NCI-H1092 treated with DMSO at 0.1 percent for 48 hours (cell line): ENCODE results near the gene DENND2D.

Experiments used
- DNase-seq: peaks from one replicate; lab custom pipeline; 2025; lab: John Stamatoyannopoulos, UW

The DENND2D gene

GRCh38 chr1:111175349-111175748 is 25.1 kb downstream of the DENND2D start:
- no peak for DNase-seq

GRCh38 chr1:111174070-111174469 is 26.4 kb downstream of the DENND2D start:
- no peak for DNase-seq

- no peak for DNase-seq
Observed at GRCh38 chr1:111172463-111172862, 28.0 kb downstream of the DENND2D start.

- DNase-seq = no peak
Observed at GRCh38 chr1:111164151-111164550, 36.3 kb downstream of the DENND2D start.

GRCh38 chr1:111163363-111163762 is 37.1 kb downstream of the DENND2D start:
- no peak for DNase-seq

DNA sequence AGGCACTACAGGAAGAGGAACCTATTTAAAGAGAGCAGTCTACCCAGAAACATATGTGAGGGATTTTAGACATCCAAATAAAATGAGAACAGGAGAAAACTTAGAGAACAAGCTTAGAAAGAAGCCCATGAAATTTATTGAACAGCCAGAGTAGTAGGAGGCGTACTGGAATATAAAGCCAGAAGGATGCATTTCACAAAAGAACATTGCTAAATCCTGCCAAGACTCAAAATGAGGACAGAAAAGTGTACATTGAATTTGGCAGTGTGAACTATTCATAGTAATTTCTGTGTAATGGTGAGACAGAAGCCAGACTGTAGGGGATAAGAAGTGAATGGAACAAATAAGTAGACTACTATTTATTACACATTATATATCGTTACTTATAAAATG is 38.0 kb downstream of the DENND2D start:
- DNase-seq = no peak

DNA sequence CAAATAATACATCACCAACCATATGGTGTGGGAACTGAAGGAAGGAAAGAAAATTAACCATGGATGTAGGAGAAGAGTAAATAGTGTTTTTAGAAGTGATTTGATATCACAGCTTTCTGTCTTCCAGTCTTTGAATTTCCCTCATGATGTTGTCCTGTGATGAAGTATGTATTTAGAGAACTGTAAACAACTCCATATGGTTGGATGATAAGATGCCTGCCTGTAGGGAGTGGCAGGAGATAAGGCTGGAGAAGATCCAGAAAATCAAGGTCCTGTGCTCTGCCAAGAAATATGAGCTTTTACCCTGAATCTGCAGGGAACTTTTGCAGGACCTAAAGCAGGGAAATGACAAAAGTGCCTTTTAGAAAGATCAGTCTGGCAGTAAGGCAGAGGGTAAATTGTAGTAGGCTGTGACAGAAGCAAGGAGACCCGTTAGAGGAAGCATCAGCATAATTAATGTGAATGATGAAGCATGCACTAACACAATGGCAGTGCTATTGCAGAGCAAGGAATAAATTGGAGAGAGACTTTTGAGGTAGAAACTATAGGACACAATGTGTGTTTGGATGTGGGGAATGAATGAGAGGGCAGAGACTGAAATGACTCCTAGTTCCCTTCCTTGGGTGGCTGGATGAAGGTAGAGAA is 38.5 kb downstream of the DENND2D start:
- peak; percentile 19 for DNase-seq

DNA sequence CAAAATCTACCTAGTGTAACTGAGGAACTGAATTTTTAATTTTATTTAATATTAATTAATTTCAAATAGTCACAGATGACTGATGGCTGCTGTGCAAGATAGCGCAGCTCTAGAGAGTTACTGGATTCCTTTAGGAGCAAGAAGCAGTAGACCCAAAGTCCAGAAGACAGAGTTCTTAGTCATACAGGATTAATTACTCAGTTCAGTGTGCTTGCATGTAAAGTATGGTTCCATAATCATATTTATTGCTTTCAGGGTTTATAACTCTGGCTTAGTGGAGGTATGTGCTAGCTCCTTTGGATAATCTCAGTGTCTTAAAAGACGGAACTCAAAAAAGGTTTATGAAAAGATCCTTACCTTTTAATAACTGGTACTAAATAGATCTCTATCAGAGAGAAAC is 43.0 kb downstream of the DENND2D start:
- DNase-seq = no peak

DNA sequence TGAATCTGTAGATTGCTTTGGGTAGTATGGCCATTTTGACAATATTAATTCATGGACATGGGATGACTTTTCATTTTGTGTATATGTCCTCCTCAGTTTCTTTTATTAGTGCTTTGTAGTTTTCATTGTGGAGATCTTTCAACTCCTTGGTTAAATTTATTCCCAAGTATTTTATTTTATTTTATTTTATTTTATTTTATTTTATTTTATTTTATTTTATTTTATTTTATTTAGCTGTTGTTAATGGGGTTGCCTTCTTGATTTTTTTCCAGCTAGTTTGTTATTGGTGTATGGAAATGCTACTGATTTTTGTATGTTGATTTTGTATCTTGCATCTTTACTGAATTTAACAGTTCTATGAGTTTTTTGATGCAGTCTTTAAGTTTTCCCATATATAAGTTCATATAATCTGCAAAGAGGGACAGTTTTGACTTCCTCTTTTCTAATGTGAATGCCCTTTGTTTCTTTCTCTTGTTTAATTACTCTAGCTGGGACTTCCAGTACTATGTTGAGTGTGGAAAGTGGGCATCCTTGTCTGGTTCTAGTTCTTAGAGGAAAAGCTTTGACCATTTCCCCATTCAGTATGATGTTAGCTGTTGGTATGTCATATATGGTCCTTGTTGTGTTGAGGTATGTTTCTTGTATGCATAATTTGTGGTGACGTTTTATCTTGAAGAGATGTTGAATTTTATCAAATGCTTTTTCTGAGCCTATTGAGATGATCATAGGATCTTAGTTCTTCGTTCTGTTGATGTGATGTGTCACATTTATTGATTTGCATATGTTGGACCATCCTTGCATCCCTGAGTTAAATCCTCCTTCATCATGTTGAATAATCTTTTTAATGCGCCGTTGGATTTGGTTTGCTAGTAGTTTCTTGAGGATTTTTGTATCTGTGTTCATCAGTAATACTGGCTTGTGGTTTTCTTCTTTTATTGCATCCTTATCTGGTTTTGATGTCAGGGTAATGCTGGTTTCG is 46.1 kb downstream of the DENND2D start:
- no peak for DNase-seq

DNA sequence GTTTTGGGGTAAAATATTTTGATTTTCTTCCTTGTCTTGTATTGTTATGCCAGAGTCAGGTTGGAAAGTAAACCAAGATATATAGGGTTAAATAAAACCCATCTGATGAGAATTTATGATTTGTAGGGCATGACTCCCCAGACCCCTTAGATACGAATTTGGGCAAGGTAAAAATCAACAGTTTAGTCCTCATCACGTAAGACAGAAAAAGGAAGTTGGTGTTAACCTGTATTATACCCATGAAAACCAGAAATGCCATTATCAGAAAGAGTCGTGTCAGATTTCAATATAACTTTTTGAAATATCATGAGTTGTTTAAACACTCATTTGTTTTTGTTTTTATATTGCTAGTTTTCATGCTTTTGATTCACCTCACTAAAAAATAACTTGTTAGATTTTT is 48.6 kb downstream of the DENND2D start:
- DNase-seq = no peak

GRCh38 chr1:111148376-111148881 is 52.0 kb downstream of the DENND2D start:
- DNase-seq = no peak

- no peak for DNase-seq
Observed at GRCh38 chr1:111147948-111148347, 52.5 kb downstream of the DENND2D start.

- DNase-seq = no peak
Observed at GRCh38 chr1:111145963-111146768, 54.3 kb downstream of the DENND2D start.

DNA sequence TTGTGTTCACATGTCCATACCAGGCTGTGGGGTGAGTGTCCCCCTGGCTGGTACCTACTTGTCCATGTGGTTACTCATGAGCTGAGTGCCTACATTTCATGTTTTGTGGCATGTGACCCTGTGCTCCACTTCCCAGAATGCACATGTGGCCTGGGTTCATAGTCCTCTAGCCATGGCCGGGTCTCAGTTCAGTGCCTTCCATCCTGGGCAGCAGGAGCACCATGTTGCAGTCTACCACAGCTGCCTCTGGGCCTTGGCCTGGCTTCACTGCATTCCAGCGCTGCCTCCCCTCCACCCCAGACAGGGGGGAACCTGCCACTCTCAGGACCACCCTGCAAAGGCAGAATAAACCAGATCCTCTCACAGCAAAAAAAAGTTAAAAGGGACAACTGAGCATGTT is 54.9 kb downstream of the DENND2D start:
- DNase-seq = no peak

DNA sequence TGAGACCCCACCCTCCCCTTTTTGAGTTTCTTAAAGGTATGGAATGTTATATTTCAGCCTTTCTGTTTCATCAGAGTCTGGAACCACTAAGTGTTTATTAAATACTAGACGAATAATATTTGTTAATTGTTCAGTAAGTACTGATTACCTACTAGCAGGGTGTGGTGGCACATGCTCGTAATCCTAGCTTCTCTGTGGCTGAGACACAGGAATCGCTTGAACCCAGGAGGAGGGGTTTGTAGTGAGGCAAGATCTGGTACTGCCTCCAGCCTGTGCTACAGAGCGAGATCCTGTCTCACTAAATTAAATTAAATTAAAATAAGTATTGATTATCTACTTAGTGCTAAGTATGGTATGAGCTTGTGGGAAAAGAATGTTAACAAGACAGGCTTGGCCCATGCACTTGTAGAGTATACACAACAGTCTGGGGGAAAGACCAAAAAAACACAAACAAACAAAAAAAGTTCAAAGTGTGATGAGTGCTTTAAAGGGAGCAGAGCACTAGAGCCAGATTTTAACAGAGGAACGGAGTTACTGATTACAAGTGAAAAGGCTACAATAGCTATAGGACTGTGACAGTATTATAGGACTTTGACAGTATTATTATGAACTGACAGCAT is 58.0 kb downstream of the DENND2D start:
- no peak for DNase-seq

DNA sequence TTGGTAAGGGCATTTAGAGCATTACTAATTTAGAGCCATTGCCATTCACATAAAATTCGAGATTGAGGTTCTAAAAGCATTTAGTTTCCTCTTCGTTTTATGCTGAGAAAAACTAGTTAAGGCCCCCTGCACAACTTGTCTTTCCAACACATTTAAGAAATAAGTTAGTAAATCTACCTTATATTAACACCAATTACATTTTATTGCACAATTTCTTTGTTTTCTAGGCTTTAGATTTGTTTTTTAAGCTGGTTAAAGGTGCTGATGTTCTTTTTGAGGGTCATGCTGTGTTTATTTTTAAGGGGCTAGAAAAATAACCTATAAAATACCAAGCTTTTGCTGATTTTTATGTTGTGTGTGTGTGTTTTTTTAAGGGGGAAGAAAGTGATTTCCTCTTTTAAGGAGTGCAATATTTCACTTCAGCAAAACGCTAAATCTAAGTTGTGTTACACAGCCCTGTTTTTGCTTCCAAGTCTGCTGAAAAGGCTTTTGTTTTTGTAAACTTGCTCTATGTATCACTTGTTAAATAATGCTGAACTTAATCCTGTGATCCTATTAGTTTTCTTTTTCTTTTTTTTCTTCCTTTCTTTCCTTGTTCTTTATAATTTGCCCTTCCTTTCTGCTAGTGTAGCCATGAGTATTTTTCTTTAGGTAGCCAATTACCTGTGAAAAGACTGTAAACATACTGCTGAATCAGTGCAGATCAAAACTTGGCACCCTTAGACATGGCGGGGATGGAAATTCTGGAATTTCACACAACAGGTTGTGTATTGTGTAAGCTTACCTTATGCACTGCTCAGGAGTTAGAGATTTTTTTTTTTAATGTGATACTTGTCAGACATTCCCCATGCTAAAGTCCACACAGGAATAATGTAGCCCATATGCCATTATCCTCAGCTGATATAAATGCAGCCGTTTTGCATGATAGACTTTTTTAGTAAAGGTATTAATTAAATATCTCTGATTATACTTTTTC is 58.9 kb downstream of the DENND2D start:
- no peak for DNase-seq

DNA sequence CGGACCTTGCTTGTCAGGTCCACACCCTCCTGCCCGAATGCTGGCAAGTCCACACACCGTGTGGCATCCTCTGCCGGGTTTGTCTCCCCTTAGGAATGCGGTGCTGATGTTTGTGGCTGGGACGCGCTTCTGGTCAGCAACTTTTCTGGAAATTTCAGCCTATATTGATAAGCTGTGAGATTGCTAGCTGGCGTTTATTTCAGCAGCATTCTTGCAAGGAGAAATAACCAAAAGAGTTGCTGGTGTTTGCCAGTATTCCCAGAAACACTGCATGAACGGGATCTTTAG is 59.8 kb downstream of the DENND2D start:
- DNase-seq = no peak

DNA sequence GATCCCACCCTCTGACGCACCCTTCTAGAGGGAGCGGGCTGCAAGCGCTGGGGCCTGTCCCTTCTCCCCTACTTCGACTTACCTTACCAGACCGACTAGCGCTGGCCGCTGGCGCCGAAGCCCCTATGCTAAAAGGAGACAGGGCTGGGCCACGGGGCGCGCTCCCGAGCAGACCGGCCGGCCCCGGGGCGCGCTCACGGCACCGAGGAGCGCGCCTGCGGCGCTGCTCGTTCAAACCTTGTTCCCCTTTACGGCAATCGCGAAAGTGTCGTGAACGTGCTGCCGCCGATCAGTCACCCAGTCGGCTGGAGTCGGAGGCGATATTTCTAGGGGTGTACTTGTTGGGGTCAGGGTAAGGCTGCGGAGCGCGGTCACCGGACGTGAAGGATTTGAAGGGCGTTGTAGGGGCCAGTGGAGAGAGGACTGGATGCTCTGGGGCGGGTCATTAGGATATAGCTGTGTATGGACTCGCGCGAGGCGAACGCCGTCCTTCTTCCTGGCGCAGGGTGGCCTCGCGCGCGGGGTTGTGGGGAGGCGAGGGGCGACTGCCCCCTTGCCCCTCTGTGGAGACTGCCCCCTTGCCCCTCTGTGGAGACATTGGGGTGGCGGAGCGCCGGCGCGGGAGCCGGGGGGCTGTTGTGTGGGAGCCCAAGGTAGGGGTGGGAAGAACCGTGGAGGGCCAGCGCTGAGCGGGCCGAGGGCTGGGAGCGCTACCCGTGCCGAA is 60.3 kb downstream of the DENND2D start, which contains the start of the genes CEPT1 and DRAM2:
CEPT1 (plus strand) TSS at position 268 of the 724 bp plus-strand sequence. CDS start 7,492 bp downstream, outside the sequence.
DRAM2 (minus strand) TSS at position 138 of the 724 bp plus-strand sequence. CDS start 8,539 bp downstream, outside the sequence.
- DNase-seq = peak; percentile 91

- DNase-seq = peak; percentile 88
Observed at GRCh38 chr1:111139324-111139955, 61.0 kb downstream of the DENND2D start.
